BLaER1 (cell line): ENCODE measurements around the gene TNRC6C.
A peak's percentile ranks its signal among the peaks of the same experiment; 100 is the strongest.

ENCODE experiments used
- H3K27ac ChIP-seq: shearing (Covaris generic); formaldehyde crosslinking; 2 replicates; pipeline ENCODE4 v1.8.1; 2022
- H3K27me3 ChIP-seq: shearing (Covaris generic); formaldehyde crosslinking; 2 replicates; pipeline ENCODE4 v1.8.1; 2022
- H3K36me3 ChIP-seq: shearing (Covaris generic); formaldehyde crosslinking; 2 replicates; pipeline ENCODE4 v1.8.1; 2022
- H3K4me1 ChIP-seq: shearing (Covaris generic); formaldehyde crosslinking; 2 replicates; pipeline ENCODE4 v1.8.1; 2022
- H3K4me2 ChIP-seq: shearing (Covaris generic); formaldehyde crosslinking; 2 replicates; pipeline ENCODE4 v1.8.1; 2022
- H3K4me3 ChIP-seq: shearing (Covaris generic); formaldehyde crosslinking; 2 replicates; pipeline ENCODE4 v1.8.1; 2022
- H3K9ac ChIP-seq: shearing (Covaris generic); formaldehyde crosslinking; 2 replicates; pipeline ENCODE4 v1.8.1; 2022
- H3K9me3 ChIP-seq: shearing (Covaris generic); formaldehyde crosslinking; 2 replicates; pipeline ENCODE4 v1.8.1; 2022
- H4K20me1 ChIP-seq: shearing (Covaris generic); formaldehyde crosslinking; 2 replicates; pipeline ENCODE4 v1.8.1; 2022
- Cebpa-rat ChIP-seq: shearing (Covaris generic); IDR thresholded peaks from 2 replicates; pipeline ENCODE4 v1.8.1; 2022

TNRC6C gene

GRCh38 chr17:78127239-78127887 lies 168.9 kb downstream of the TNRC6C start:
- Histone ChIP-seq H3K27me3 (no peaks in the 10 kb centered on the region), H3K27ac (peak overlapping the region; percentile 98), H4K20me1 (peaks cover 19% of the 10 kb centered on the region), H3K36me3 (peaks cover 31% of the 10 kb centered on the region), H3K4me3 (peak overlapping the region; percentile 93), H3K9me3 (no peaks in the 10 kb centered on the region), H3K4me1 (peaks cover 86% of the 10 kb centered on the region), H3K9ac (peak overlapping the region; percentile 97), H3K4me2 (peak overlapping the region; percentile 100)
- TF ChIP-seq Cebpa-rat = no peak

GRCh38 chr17:78127888-78128550 lies 169.5 kb downstream of the TNRC6C start:
- H3K4me3 ChIP-seq = peak overlapping the region; percentile 93
- peaks cover 86% of the 10 kb centered on the region for H3K4me1 ChIP-seq
- peak overlapping the region; percentile 100 for H3K4me2 ChIP-seq
- H4K20me1 ChIP-seq = peaks cover 19% of the 10 kb centered on the region
- no peaks in the 10 kb centered on the region for H3K27me3 ChIP-seq
- H3K9ac ChIP-seq = peak overlapping the region; percentile 97
- H3K36me3 ChIP-seq = peaks cover 25% of the 10 kb centered on the region
- no peaks in the 10 kb centered on the region for H3K9me3 ChIP-seq
- TF ChIP-seq Cebpa-rat = no peak
- H3K27ac ChIP-seq = peak overlapping the region; percentile 98

GRCh38 chr17:78128551-78129350 lies 170.2 kb downstream of the TNRC6C start, which contains the start of gene TMC6:
TMC6 (minus strand) TSS chr17:78128755; CDS start chr17:78126832, 1,923 bp downstream.
- Histone ChIP-seq H3K27ac (peak within 1 kb of the TSS; percentile 98), H3K4me3 (peak within 1 kb of the TSS; percentile 93), H3K36me3 (peaks cover 17% of the 10 kb centered on the region), H3K27me3 (no peaks in the 10 kb centered on the region), H3K9me3 (no peaks in the 10 kb centered on the region), H3K9ac (peak within 1 kb of the TSS; percentile 97), H4K20me1 (peaks cover 21% of the 10 kb centered on the region), H3K4me2 (peak within 1 kb of the TSS; percentile 100), H3K4me1 (peaks cover 86% of the 10 kb centered on the region)
- TF ChIP-seq Cebpa-rat = no peak

GRCh38 chr17:78129351-78130089 lies 171.0 kb downstream of the TNRC6C start:
- H3K27ac ChIP-seq = peak overlapping the region; percentile 94
- TF ChIP-seq Cebpa-rat = no peak
- peaks cover 14% of the 10 kb centered on the region for H3K36me3 ChIP-seq
- H4K20me1 ChIP-seq = peaks cover 23% of the 10 kb centered on the region
- peak overlapping the region; percentile 93 for H3K4me3 ChIP-seq
- no peaks in the 10 kb centered on the region for H3K9me3 ChIP-seq
- H3K9ac ChIP-seq = peak overlapping the region; percentile 79
- peaks cover 86% of the 10 kb centered on the region for H3K4me1 ChIP-seq
- no peaks in the 10 kb centered on the region for H3K27me3 ChIP-seq
- peak overlapping the region; percentile 100 for H3K4me2 ChIP-seq

- H3K27me3 ChIP-seq = no peaks in the 10 kb centered on the region
- H3K9ac ChIP-seq = peak overlapping the region; percentile 79
- peaks cover 29% of the 10 kb centered on the region for H4K20me1 ChIP-seq
- peak overlapping the region; percentile 100 for H3K4me2 ChIP-seq
- H3K9me3 ChIP-seq = no peaks in the 10 kb centered on the region
- H3K4me1 ChIP-seq = peaks cover 86% of the 10 kb centered on the region
- peaks cover 15% of the 10 kb centered on the region for H3K36me3 ChIP-seq
- H3K27ac ChIP-seq = peak overlapping the region; percentile 94
- peak overlapping the region; percentile 93 for H3K4me3 ChIP-seq
- TF ChIP-seq Cebpa-rat = no peak
These were observed 171.6 kb downstream of the TNRC6C start for GRCh38 chr17:78130090-78130436.

GRCh38 chr17:78130437-78131101 lies 172.1 kb downstream of the TNRC6C start, which contains the start of gene TMC8:
TMC8 (plus strand) TSS chr17:78130771; CDS start chr17:78131589, 818 bp downstream.
- H4K20me1 ChIP-seq = peaks cover 31% of the 10 kb centered on the region
- TF ChIP-seq Cebpa-rat = no peak
- no peaks in the 10 kb centered on the region for H3K27me3 ChIP-seq
- peak within 1 kb of the TSS; percentile 79 for H3K9ac ChIP-seq
- H3K4me2 ChIP-seq = peak within 1 kb of the TSS; percentile 100
- H3K4me1 ChIP-seq = peaks cover 86% of the 10 kb centered on the region
- H3K27ac ChIP-seq = peak within 1 kb of the TSS; percentile 94
- no peaks in the 10 kb centered on the region for H3K9me3 ChIP-seq
- peaks cover 15% of the 10 kb centered on the region for H3K36me3 ChIP-seq
- peak within 1 kb of the TSS; percentile 93 for H3K4me3 ChIP-seq

- H4K20me1 ChIP-seq = peaks cover 31% of the 10 kb centered on the region
- no peak for TF ChIP-seq Cebpa-rat
- peaks cover 78% of the 10 kb centered on the region for H3K4me1 ChIP-seq
- peak overlapping the region; percentile 94 for H3K27ac ChIP-seq
- H3K9ac ChIP-seq = peak overlapping the region; percentile 79
- H3K27me3 ChIP-seq = no peaks in the 10 kb centered on the region
- H3K4me2 ChIP-seq = peak overlapping the region; percentile 100
- no peaks in the 10 kb centered on the region for H3K9me3 ChIP-seq
- H3K36me3 ChIP-seq = peaks cover 21% of the 10 kb centered on the region
- peak overlapping the region; percentile 93 for H3K4me3 ChIP-seq
These were observed 172.9 kb downstream of the TNRC6C start for GRCh38 chr17:78131172-78132083.

- Histone ChIP-seq H3K36me3 (peaks cover 26% of the 10 kb centered on the region), H3K4me3 (peak overlapping the region; percentile 93), H3K27me3 (no peaks in the 10 kb centered on the region)
These were observed 173.7 kb downstream of the TNRC6C start for GRCh38 chr17:78132084-78132676.

More at GRCh38 chr17:78132084-78132676, 173.7 kb downstream of the TNRC6C start:
- TF ChIP-seq Cebpa-rat = no peak
- Histone ChIP-seq H4K20me1 (peaks cover 31% of the 10 kb centered on the region), H3K4me2 (peak overlapping the region; percentile 100), H3K4me1 (peaks cover 77% of the 10 kb centered on the region), H3K9ac (peak overlapping the region; percentile 79), H3K9me3 (no peaks in the 10 kb centered on the region), H3K27ac (peak overlapping the region; percentile 94)
